Endodermal cell (in vitro differentiated cells): ENCODE results near the gene TMEM154. TPM values are rescaled to one million over a fixed set of nuclear protein-coding genes. Genes with fewer than 3 reads are reported as not detected.

ENCODE experiments used
- DNase-seq: peaks from one replicate; pipeline ENCODE4 v3.0.0-alpha.2; 2017
- H3K27ac ChIP-seq: 2 replicates; pipeline ENCODE4 v1.5.1; 2013; ENCODE audit warnings: mild to moderate bottlenecking, low read depth, low read length, moderate library complexity
- H3K27me3 ChIP-seq: 2 replicates; pipeline ENCODE4 v1.6.1; 2013; ENCODE audit warnings: mild to moderate bottlenecking, low read length, moderate library complexity; ENCODE audit not compliant: insufficient read depth, control insufficient read depth, poor library complexity, severe bottlenecking
- H3K36me3 ChIP-seq: 2 replicates; pipeline ENCODE4 v1.7.0; 2013; ENCODE audit warnings: mild to moderate bottlenecking, low read length, moderate library complexity; ENCODE audit not compliant: control insufficient read depth, insufficient read depth
- H3K4me1 ChIP-seq: one replicate; pipeline ENCODE4 v1.7.0; 2013; ENCODE audit warnings: low read length; ENCODE audit not compliant: control insufficient read depth, insufficient read depth
- H3K4me3 ChIP-seq: 2 replicates; pipeline ENCODE4 v1.5.1; 2013; ENCODE audit warnings: mild to moderate bottlenecking, low read length, moderate library complexity
- H3K9ac ChIP-seq: 2 replicates; pipeline ENCODE4 v1.6.1; 2013; ENCODE audit warnings: mild to moderate bottlenecking, low read length, moderate library complexity; ENCODE audit not compliant: poor library complexity, severe bottlenecking; ENCODE audit errors: extremely low read depth
- H3K9me3 ChIP-seq: 2 replicates; pipeline ENCODE4 v1.6.1; 2013; ENCODE audit warnings: mild to moderate bottlenecking, low read length, moderate library complexity; ENCODE audit not compliant: control insufficient read depth
- H3K27ac Mint-ChIP-seq: 2 replicates; pipeline ENCODE4 v1.8.0; 2020; ENCODE audit warnings: mixed read lengths
- H3K27me3 Mint-ChIP-seq: 2 replicates; pipeline ENCODE4 v1.8.0; 2021; ENCODE audit warnings: mild to moderate bottlenecking, mixed read lengths; ENCODE audit not compliant: insufficient read depth
- H3K36me3 Mint-ChIP-seq: 2 replicates; pipeline ENCODE4 v1.8.0; 2020; ENCODE audit warnings: low read depth, mixed read lengths
- H3K4me1 Mint-ChIP-seq: 2 replicates; pipeline ENCODE4 v1.8.0; 2020; ENCODE audit warnings: mixed read lengths
- H3K4me3 Mint-ChIP-seq: 2 replicates; pipeline ENCODE4 v1.8.0; 2020; ENCODE audit warnings: mild to moderate bottlenecking, moderate library complexity, mixed read lengths
- H3K9me3 Mint-ChIP-seq: 2 replicates; pipeline ENCODE4 v1.8.0; 2020; ENCODE audit warnings: mild to moderate bottlenecking, mixed read lengths
- WGBS, 2 experiments: methylation state at CpG; one replicate each; pipeline versions ENCODE4 v1.1.5 to v1.1.7; 2013; ENCODE audit warnings: missing lambda C conversion rate in 2 of 2, mixed read lengths in 1 of 2; ENCODE audit not compliant: insufficient coverage in 1 of 2, insufficient read length in 1 of 2; 5-methylcytosine and 5-hydroxymethylcytosine counted together
- total RNA-seq, 2 donors: library from RNA; stranded (reverse); fragmentation: NEBNext Ultra II Directional in 1 of 2; extraction: Animal tissue kit (Norgen Biotek cat#: 25700) in 1 of 2; gene quantifications; 2 replicates in 1 of 2; 3 replicates in 1 of 2; pipeline ENCODE4 v1.2.1, GENCODE V29; 2021
- TF ChIP-seq, protein P1 (sequence below): fragments of 200-600 bp; sonication (generic); conservative IDR thresholded peaks from 2 replicates; pipeline ENCODE4 v1.5.0; 2021; ENCODE audit warnings: antibody characterized with exemption, mild to moderate bottlenecking

TMEM154 gene
- total RNA-seq, 2 donors from 2014 or later, result 0.81 to 1.6 TPM

DNA sequence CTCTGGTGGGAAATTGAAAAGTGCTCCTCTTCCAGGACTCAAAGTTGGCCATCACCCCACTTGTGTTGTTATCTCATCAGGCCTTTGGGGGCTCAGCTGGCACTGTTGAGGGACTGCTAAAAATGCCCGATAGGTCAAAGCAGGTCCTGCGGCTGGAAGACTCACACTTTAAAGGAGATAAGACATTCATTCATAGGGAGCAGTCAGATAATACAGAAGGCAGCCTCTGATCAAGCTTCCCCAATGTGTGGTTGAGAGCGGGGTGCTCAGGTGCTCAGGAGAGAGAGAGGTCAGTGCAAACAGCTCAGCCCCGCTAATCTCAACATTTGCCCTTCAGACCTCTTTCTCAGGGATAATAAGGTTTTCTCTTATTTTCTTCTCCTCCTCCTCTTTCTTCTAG is 70.3 kb downstream of the TMEM154 start:
- no peak overlapping the region for H3K4me3 ChIP-seq
- H3K9ac ChIP-seq, result no peak overlapping the region
- Mint-ChIP-seq H3K4me1 (peaks cover 55% of the 10 kb centered on the region), H3K27me3 (no peaks in the 10 kb centered on the region), H3K4me3 (no peak overlapping the region), H3K27ac (no peak overlapping the region), H3K36me3 (no peaks in the 10 kb centered on the region), H3K9me3 (peaks cover 4% of the 10 kb centered on the region)
- H3K36me3 ChIP-seq, result no peaks in the 10 kb centered on the region
- peak; percentile 47 for DNase-seq
- WGBS, 2 experiments, result 90 to 92% methylated on average over 2 to 4 of the region's 4 CpGs
- TF ChIP-seq, protein P1, sequence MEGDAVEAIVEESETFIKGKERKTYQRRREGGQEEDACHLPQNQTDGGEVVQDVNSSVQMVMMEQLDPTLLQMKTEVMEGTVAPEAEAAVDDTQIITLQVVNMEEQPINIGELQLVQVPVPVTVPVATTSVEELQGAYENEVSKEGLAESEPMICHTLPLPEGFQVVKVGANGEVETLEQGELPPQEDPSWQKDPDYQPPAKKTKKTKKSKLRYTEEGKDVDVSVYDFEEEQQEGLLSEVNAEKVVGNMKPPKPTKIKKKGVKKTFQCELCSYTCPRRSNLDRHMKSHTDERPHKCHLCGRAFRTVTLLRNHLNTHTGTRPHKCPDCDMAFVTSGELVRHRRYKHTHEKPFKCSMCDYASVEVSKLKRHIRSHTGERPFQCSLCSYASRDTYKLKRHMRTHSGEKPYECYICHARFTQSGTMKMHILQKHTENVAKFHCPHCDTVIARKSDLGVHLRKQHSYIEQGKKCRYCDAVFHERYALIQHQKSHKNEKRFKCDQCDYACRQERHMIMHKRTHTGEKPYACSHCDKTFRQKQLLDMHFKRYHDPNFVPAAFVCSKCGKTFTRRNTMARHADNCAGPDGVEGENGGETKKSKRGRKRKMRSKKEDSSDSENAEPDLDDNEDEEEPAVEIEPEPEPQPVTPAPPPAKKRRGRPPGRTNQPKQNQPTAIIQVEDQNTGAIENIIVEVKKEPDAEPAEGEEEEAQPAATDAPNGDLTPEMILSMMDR, result no peak
- H3K27ac ChIP-seq, result no peak overlapping the region
- no peaks in the 10 kb centered on the region for H3K27me3 ChIP-seq
- peaks cover 25% of the 10 kb centered on the region for H3K4me1 ChIP-seq
- H3K9me3 ChIP-seq, result peaks cover 4% of the 10 kb centered on the region

DNA sequence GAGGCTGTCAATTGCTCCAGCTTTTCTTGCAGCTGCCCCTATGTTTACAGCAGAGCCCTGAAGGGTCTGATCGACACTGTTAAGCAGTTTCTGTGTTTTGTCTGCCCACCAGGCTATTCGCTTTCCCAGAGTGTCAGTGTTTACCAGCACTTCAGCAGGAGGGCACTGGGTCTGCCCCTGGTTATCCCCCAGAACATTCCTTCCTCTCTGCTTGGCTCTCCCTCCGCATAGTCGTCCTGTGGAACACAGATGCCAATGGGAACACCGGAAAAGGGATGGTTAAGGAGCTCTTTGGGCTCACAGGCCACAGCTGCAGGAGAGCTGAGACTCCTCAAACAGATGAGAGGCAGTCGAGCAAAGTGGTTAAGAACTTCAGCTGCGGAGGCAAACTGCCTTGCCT is 72.6 kb downstream of the TMEM154 start:
- TF ChIP-seq, protein P1, result no peak
- Histone ChIP-seq H3K4me3 (no peak overlapping the region), H3K27me3 (no peaks in the 10 kb centered on the region), H3K4me1 (peaks cover 11% of the 10 kb centered on the region), H3K9ac (no peak overlapping the region), H3K36me3 (no peaks in the 10 kb centered on the region), H3K9me3 (peaks cover 12% of the 10 kb centered on the region), H3K27ac (no peak overlapping the region)
- peak; percentile 78 for DNase-seq
- no peaks in the 10 kb centered on the region for H3K36me3 Mint-ChIP-seq
- H3K4me1 Mint-ChIP-seq, result peaks cover 40% of the 10 kb centered on the region
- no peak overlapping the region for H3K4me3 Mint-ChIP-seq
- peaks cover 8% of the 10 kb centered on the region for H3K9me3 Mint-ChIP-seq
- 48 to 66% methylated on average over 3 to 7 of the region's 7 CpGs for WGBS, 2 experiments
- H3K27me3 Mint-ChIP-seq, result no peaks in the 10 kb centered on the region
- peak overlapping the region; percentile 57 for H3K27ac Mint-ChIP-seq

DNA sequence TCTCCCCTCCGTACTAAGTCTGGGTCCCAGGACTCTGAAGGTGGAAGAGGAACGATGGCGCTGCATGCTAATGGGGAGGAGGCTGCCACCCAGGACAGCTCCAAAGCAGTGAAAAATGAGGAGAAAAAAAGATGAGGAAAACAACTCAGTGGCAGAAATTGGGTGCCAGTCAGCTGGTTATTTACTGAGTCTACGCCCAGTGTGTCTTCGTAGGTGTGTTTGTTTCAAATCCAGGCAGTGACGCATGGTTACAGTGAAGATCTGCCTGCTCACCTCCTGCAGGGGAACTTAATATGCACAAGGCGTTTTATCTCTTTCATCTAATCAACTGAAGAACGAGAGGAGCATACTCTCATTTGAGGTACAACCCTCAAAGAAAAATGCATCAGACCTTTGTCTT is 73.0 kb downstream of the TMEM154 start:
- Mint-ChIP-seq H3K27me3 (no peaks in the 10 kb centered on the region), H3K36me3 (no peaks in the 10 kb centered on the region), H3K4me1 (peaks cover 40% of the 10 kb centered on the region), H3K9me3 (peaks cover 8% of the 10 kb centered on the region), H3K4me3 (no peak overlapping the region), H3K27ac (no peak overlapping the region)
- H3K27me3 ChIP-seq, result no peaks in the 10 kb centered on the region
- peak; percentile 65 for DNase-seq
- peaks cover 12% of the 10 kb centered on the region for H3K9me3 ChIP-seq
- H3K36me3 ChIP-seq, result no peaks in the 10 kb centered on the region
- H3K9ac ChIP-seq, result no peak overlapping the region
- H3K4me3 ChIP-seq, result no peak overlapping the region
- no peak overlapping the region for H3K27ac ChIP-seq
- peaks cover 11% of the 10 kb centered on the region for H3K4me1 ChIP-seq
- 68 to 74% methylated on average over 5 to 8 of the region's 8 CpGs for WGBS, 2 experiments
- TF ChIP-seq, protein P1, result no peak
